AG09319 (cell line): ENCODE results near the gene MYO15B.

Experiments
- DNase-seq: peaks from one replicate; pipeline ENCODE4 v3.0.0-alpha.2; 2010; ENCODE audit warnings: low read depth; ENCODE audit errors: extremely low read depth
- CTCF ChIP-seq: IDR thresholded peaks from 2 replicates; pipeline ENCODE4 v1.5.1; 2011; ENCODE audit warnings: low read depth, mild to moderate bottlenecking, inconsistent platforms, low read length, moderate library complexity

Gene MYO15B

GRCh38 chr17:75664099-75664549 is 76.5 kb downstream of the MYO15B start:
- no peak for DNase-seq
- no peak for TF ChIP-seq CTCF

GRCh38 chr17:75665981-75666380 is 78.4 kb downstream of the MYO15B start:
- DNase-seq, result no peak
- TF ChIP-seq CTCF, result no peak

GRCh38 chr17:75666959-75667790 is 79.6 kb downstream of the MYO15B start, which contains the start of the genes RECQL5 and SAP30BP:
Gene RECQL5 (minus strand): TSS chr17:75667154. CDS start chr17:75666557, 597 bp downstream.
Gene SAP30BP (plus strand): TSS chr17:75667338. CDS start chr17:75667373, 35 bp downstream.
- TF ChIP-seq CTCF, result no peak
- peak; percentile 97 for DNase-seq

- TF ChIP-seq CTCF, result no peak
- DNase-seq, result no peak
Observed at GRCh38 chr17:75667825-75668224, 80.2 kb downstream of the MYO15B start.

GRCh38 chr17:75668489-75668888 is 80.9 kb downstream of the MYO15B start:
- no peak for DNase-seq
- no peak for TF ChIP-seq CTCF

GRCh38 chr17:75670868-75671267 is 83.3 kb downstream of the MYO15B start:
- TF ChIP-seq CTCF, result no peak

GRCh38 chr17:75672011-75672410 is 84.4 kb downstream of the MYO15B start:
- DNase-seq, result no peak
- TF ChIP-seq CTCF, result no peak

More at GRCh38 chr17:75670868-75671267, 83.3 kb downstream of the MYO15B start:
- DNase-seq, result no peak
